Testis (tissue), 2 donors: ENCODE measurements around the gene TRIM22.

Experiments
- POLR2A ChIP-seq: fragments of 450-650 bp; IDR thresholded peaks from one replicate; pipeline ENCODE4 v1.6.1; 2017; ENCODE audit warnings: antibody characterized with exemption, mild to moderate bottlenecking, moderate library complexity
- TF ChIP-seq, protein P1 (sequence below), 3 experiments: fragments of 450-650 bp in 2 of 3; fragments of 200-600 bp in 1 of 3; sonication (generic) in 1 of 3; IDR thresholded peaks; one replicate each; pipeline ENCODE4 v1.5.1; 2016 to 2019; ENCODE audit warnings: antibody characterized with exemption in 3 of 3, mild to moderate bottlenecking in 2 of 3, moderate library complexity in 1 of 3

DNA sequence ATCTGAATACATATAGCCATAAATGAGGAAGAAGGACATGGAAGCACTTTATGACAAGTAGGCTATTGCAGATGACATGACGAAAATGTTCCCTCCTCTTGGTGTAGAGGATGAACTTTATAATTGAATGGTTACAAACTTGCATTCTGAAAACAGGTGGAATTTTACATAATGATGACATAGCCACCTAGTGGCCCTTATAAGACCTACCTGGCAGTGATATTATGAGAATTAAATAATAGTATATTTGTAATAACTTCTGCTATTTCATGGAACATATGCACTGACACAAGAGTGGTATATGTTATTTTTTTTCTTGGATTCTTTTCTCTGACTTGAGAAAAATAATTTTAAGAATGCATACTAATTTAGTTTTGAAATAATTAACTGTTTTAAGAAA is 22.9 kb downstream of the TRIM22 start:
- TF ChIP-seq POLR2A: no peak
- TF ChIP-seq, protein P1, sequence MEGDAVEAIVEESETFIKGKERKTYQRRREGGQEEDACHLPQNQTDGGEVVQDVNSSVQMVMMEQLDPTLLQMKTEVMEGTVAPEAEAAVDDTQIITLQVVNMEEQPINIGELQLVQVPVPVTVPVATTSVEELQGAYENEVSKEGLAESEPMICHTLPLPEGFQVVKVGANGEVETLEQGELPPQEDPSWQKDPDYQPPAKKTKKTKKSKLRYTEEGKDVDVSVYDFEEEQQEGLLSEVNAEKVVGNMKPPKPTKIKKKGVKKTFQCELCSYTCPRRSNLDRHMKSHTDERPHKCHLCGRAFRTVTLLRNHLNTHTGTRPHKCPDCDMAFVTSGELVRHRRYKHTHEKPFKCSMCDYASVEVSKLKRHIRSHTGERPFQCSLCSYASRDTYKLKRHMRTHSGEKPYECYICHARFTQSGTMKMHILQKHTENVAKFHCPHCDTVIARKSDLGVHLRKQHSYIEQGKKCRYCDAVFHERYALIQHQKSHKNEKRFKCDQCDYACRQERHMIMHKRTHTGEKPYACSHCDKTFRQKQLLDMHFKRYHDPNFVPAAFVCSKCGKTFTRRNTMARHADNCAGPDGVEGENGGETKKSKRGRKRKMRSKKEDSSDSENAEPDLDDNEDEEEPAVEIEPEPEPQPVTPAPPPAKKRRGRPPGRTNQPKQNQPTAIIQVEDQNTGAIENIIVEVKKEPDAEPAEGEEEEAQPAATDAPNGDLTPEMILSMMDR (IDR thresholded peaks at IDR 0.05): peak in 1 of 3 experiments; percentile 53
